Forelimb muscle (tissue), 1 donor: Measurements from ENCODE around the gene ASB3. TPM values are rescaled to one million over a fixed set of nuclear protein-coding genes. Genes with fewer than 3 reads are reported as not detected.

Experiments
- DNase-seq: peaks from one replicate; pipeline ENCODE4 v3.0.0-alpha.2; 2013; ENCODE audit warnings: low read depth
- polyA plus RNA-seq: library from polyadenylated mRNA; unstranded; fragments of 120-200 nt; gene quantifications from one replicate; pipeline ENCODE4 v1.2.1, GENCODE V29; 2013; ENCODE audit not compliant: insufficient read length

The ASB3 gene
- polyA plus RNA-seq, 1 donor: 14.6 TPM

- no peak for DNase-seq
Observed at GRCh38 chr2:53655256-53655655, 131.5 kb downstream of the ASB3 start.

GRCh38 chr2:53654396-53654795 lies 132.4 kb downstream of the ASB3 start:
- DNase-seq: no peak

GRCh38 chr2:53652131-53652530 lies 134.6 kb downstream of the ASB3 start:
- no peak for DNase-seq

GRCh38 chr2:53646788-53647187 lies 140.0 kb downstream of the ASB3 start:
- DNase-seq: no peak

GRCh38 chr2:53641290-53641689 lies 145.5 kb downstream of the ASB3 start:
- DNase-seq: no peak

GRCh38 chr2:53640466-53640865 lies 146.3 kb downstream of the ASB3 start:
- no peak for DNase-seq

- no peak for DNase-seq
Observed at GRCh38 chr2:53636596-53636995, 150.2 kb downstream of the ASB3 start.

- DNase-seq: no peak
Observed at GRCh38 chr2:53636109-53636508, 150.6 kb downstream of the ASB3 start.

GRCh38 chr2:53635694-53636093 lies 151.1 kb downstream of the ASB3 start:
- no peak for DNase-seq

GRCh38 chr2:53633441-53633840 lies 153.3 kb downstream of the ASB3 start:
- DNase-seq: no peak

GRCh38 chr2:53632714-53633113 lies 154.0 kb downstream of the ASB3 start:
- no peak for DNase-seq

- DNase-seq: no peak
Observed at GRCh38 chr2:53632126-53632460, 154.7 kb downstream of the ASB3 start.

GRCh38 chr2:53631313-53632125 lies 155.2 kb downstream of the ASB3 start:
- no peak for DNase-seq

- no peak for DNase-seq
Observed at GRCh38 chr2:53630026-53630606, 156.6 kb downstream of the ASB3 start.

GRCh38 chr2:53629501-53629900 lies 157.3 kb downstream of the ASB3 start:
- no peak for DNase-seq

- DNase-seq: no peak
Observed at GRCh38 chr2:53629001-53629400, 157.8 kb downstream of the ASB3 start.

- DNase-seq: no peak
Observed at GRCh38 chr2:53622141-53622540, 164.6 kb downstream of the ASB3 start.

GRCh38 chr2:53620981-53621380 lies 165.8 kb downstream of the ASB3 start:
- DNase-seq: no peak

Other genes starting within 250 kb of the ASB3 start
- 1.9 TPM for gene CHAC2, start 19.1 kb downstream of the ASB3 start, polyA plus RNA-seq
- 40.4 TPM for gene ERLEC1, start 91 bp upstream of the ASB3 start, polyA plus RNA-seq
- 1.5 TPM for gene GPR75, start 73.0 kb upstream of the ASB3 start, polyA plus RNA-seq
- 38.3 TPM for gene PSME4, start 184.0 kb upstream of the ASB3 start, polyA plus RNA-seq